GM19043 (cell line): ENCODE data around the gene TRIM54.

ENCODE experiments used
- ATAC-seq: cut with Tn5 transposase; IDR thresholded peaks from one replicate; pipeline ENCODE4 v1.9.1; 2021; ENCODE audit warnings: low read depth; ENCODE audit not compliant: unreplicated experiment

The TRIM54 gene

DNA sequence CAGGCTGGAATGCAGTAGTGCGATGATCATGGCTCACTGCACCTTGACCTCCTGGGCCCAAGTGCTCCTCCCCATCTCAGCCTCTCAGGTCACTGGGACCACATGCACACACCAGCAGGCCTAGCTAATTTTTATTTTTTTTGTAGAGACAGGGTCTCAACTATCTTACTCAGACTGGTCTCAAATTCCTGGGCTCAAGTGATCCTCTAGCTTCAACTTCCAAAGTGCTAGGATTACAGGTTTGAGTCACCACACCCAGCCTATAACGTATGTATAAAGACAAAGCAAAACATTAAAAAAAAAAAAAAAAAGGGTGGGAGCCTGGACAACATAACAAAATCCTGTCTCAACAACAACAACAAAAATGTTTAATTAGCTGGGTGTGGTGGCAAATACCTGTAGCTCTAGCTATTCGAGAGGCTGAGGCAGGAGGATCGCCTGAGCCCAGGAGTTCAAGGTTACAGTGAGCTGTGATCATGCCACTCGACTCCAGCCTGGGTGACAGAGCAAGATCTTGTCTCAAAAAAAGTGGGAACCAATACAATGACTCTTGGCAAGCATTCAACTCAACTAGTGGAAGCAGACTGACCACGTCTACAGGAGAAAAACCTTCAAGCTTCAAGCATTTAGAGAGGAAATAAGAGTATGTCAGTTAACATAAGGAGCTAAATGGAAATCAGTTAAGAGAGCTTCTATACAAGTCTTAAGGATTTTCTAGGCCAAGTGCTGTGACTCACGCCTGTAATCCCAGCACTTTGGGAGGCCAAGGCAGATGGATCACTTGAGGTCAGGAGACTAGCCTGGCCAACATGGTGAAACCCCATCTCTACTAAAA lies 71.8 kb downstream of the TRIM54 start:
- no peak for ATAC-seq

DNA sequence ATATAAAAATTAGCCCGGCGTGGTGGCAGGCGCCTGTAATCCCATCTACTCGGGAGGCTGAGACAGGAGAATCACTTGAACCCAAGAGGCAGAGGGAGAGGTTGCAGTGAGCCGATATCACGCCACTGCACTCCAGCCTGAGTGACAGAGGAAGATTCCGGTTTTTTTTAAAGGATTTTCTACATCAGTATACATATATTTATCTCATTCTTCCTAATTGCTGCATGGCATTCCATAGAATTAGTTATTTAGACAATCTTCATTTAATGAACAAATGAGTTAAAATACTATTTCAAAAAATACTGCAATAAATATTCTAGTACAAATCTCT lies 72.3 kb downstream of the TRIM54 start:
- ATAC-seq, result no peak

DNA sequence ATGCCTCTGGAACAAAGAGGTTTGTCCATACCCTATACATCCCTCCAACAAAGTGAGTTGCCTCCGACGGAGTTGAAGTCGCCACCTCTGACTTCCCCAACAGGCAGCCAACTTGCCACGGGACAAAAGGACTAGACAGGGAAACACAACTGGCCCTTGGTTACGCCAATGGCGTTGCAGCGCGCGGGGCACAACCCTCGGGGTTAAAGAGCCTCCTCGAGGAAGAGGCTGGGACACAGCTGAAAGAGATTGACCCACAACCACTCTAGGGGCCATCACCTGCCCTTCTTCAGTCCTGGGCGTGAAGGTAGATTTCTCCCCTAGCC lies 73.8 kb downstream of the TRIM54 start:
- ATAC-seq, result peak; percentile 15

DNA sequence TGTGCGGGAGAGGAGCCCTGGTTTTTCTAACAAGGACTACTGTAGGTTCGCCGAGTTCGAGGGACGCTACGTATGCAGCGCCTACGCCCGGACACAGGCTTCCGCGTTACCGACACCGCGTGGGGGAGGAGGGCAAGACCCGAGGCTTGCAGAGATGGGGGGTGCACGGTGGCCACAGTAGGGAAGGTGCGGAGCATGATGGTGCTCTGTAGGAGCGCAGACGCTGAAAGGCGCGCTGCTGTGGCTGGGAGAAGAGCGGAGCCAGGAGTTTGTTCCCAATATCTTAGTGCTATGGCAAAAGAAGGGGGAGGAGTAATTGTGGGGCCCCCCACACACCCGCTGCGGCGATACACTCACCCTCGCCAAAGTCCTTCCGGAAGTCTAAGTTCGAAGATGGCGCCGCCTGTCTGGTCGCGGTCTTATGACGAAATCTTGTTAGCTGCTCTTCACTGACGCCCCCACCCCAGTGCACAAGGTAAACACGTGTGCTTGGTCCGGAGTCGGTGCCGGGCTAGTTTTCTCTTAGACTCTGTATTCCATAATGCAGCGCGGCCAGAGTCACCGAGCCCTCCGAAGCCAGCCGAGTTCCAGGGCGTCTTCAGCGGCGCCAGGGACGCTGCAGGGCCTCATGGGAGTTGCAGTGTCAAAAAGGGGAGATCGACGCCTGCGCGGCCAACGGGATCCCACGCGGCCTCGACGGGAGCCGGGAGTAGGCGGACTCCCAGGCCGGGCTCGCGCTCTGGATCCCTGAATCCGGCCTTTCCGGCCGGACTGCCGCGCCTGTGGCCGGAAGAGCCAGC lies 74.4 kb downstream of the TRIM54 start, which contains the start of gene GTF3C2:
TSS of gene GTF3C2 (minus strand) at position 383 of the 800 bp plus-strand sequence. CDS start 13,210 bp downstream, outside the sequence.
- ATAC-seq, result peak; percentile 76
